Metanephros (tissue), 1 donor: Measurements from ENCODE around the gene LBX1. TPM values are rescaled to one million over a fixed set of nuclear protein-coding genes. Genes with fewer than 3 reads are reported as not detected.

Source experiments
- total RNA-seq: library from RNA; depleted of rRNA; stranded (reverse); fragments of >200 nt; gene quantifications from one replicate; pipeline ENCODE4 v1.2.3, GENCODE V29; 2014

LBX1 gene
- total RNA-seq: 1.5 TPM

GRCh38 chr10:101229266-101230182 lies at the start of gene LBX1:
LBX1 (minus strand) TSS chr10:101229463; CDS start chr10:101228815, 648 bp downstream.

Other genes starting within 250 kb of the LBX1 start
- gene MRPL43, start 242.0 kb downstream of the LBX1 start, total RNA-seq: 99.8 TPM
- 9.5 TPM for gene TWNK, start 241.9 kb downstream of the LBX1 start, total RNA-seq
- 93.3 TPM for gene LZTS2, start 229.7 kb downstream of the LBX1 start, total RNA-seq
- gene PDZD7, start 198.3 kb downstream of the LBX1 start, total RNA-seq: 1.6 TPM
- gene SFXN3, start 198.2 kb downstream of the LBX1 start, total RNA-seq: 29.0 TPM
- 12.7 TPM for gene KAZALD1, start 167.5 kb downstream of the LBX1 start, total RNA-seq
- not detected for gene TLX1, start 98.2 kb downstream of the LBX1 start, total RNA-seq
- gene BTRC, start 124.7 kb upstream of the LBX1 start, total RNA-seq: 18.3 TPM